Measurements from ENCODE around the gene UGT8. TPM values are rescaled to one million over a fixed set of nuclear protein-coding genes. Genes with fewer than 3 reads are reported as not detected.

The UGT8 gene
- total RNA-seq, 1 experiment from 2014 or later = 23.1 TPM

DNA sequence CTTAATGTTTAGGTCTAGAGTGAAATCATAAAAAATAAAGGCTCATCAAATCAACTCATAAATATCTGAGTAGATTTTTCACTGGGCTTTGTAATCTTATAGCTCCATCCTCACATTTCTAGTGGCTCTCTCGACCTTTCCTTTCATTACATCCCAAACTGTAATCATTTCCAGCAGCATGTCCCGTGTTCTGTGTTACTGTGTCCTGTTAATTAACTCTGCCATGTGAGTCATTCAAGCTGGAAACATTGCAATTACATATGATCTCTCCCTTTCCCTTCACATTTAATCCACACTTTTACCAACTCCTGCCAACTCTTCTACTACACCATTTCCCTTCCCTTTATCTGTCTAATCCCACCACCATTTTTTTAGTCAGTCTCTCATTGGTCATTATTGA lies 75.5 kb downstream of the UGT8 start:
- Mint-ChIP-seq H3K27ac (ENCODE audit: unreplicated experiment) (no peak overlapping the region), H3K4me1 (ENCODE audit: low read depth, unreplicated experiment) (peaks cover 10% of the 10 kb centered on the region), H3K36me3 (ENCODE audit: insufficient read depth, unreplicated experiment) (no peaks in the 10 kb centered on the region), H3K4me3 (ENCODE audit: low read depth, unreplicated experiment) (no peak overlapping the region), H3K27me3 (ENCODE audit: unreplicated experiment) (no peaks in the 10 kb centered on the region), H3K9me3 (ENCODE audit: low read depth, unreplicated experiment) (no peaks in the 10 kb centered on the region)
- no TSS peak for BruUV-seq (replicated peaks)
- TF ChIP-seq, protein P1, sequence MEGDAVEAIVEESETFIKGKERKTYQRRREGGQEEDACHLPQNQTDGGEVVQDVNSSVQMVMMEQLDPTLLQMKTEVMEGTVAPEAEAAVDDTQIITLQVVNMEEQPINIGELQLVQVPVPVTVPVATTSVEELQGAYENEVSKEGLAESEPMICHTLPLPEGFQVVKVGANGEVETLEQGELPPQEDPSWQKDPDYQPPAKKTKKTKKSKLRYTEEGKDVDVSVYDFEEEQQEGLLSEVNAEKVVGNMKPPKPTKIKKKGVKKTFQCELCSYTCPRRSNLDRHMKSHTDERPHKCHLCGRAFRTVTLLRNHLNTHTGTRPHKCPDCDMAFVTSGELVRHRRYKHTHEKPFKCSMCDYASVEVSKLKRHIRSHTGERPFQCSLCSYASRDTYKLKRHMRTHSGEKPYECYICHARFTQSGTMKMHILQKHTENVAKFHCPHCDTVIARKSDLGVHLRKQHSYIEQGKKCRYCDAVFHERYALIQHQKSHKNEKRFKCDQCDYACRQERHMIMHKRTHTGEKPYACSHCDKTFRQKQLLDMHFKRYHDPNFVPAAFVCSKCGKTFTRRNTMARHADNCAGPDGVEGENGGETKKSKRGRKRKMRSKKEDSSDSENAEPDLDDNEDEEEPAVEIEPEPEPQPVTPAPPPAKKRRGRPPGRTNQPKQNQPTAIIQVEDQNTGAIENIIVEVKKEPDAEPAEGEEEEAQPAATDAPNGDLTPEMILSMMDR (IDR thresholded peaks at IDR 0.05; ENCODE audit: unreplicated experiment) = no peak
- intact Hi-C loops (cut with micrococcal nuclease; ENCODE audit: unreplicated experiment) = no loop called here
- CTCF ChIA-PET = no interaction called here
- no peak for DNase-seq

DNA sequence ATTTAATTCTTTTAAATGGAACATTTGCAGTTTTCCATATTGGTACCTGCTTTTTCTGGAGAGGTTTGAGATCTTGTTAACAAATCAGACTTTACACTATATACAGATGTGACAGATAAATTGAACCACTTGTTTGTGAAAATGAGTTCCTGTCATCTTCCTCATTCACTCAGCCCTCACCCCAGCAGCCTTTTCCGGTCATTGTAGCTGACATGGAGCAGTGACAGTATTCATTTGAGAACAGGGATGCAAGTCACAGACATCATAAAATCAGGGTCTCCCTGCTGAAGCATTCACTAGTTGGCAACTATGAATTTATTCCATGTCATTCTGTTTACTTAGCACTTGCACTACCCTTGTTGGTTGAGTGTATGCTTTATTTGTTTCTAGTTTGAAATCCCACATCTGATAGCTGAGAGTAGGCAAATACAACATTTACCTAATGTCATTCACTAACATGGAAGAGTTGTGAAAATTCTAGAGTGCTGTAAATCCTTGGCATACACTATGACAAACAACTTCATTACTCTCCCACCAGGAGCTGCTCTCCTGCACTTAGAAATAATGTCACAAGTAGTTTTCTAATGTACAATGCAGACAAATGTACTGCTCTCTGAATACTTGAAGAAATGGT lies 78.9 kb downstream of the UGT8 start:
- DNase-seq = no peak
- Mint-ChIP-seq H3K9me3 (ENCODE audit: low read depth, unreplicated experiment) (no peaks in the 10 kb centered on the region), H3K27me3 (ENCODE audit: unreplicated experiment) (no peaks in the 10 kb centered on the region), H3K4me3 (ENCODE audit: low read depth, unreplicated experiment) (no peak overlapping the region), H3K36me3 (ENCODE audit: insufficient read depth, unreplicated experiment) (no peaks in the 10 kb centered on the region), H3K4me1 (ENCODE audit: low read depth, unreplicated experiment) (peaks cover 10% of the 10 kb centered on the region), H3K27ac (ENCODE audit: unreplicated experiment) (no peak overlapping the region)
- TF ChIP-seq, protein P1 (IDR thresholded peaks at IDR 0.05; ENCODE audit: unreplicated experiment) = no peak
- intact Hi-C loops (cut with micrococcal nuclease; ENCODE audit: unreplicated experiment) = no loop called here
- CTCF ChIA-PET = interaction anchor here (0.5 kb wide), 1 partner anchor 300 kb away, joined by 3 read pairs; no protein-coding TSS in a partner anchor
- TSS peak; percentile 21 for BruUV-seq (replicated peaks)

DNA sequence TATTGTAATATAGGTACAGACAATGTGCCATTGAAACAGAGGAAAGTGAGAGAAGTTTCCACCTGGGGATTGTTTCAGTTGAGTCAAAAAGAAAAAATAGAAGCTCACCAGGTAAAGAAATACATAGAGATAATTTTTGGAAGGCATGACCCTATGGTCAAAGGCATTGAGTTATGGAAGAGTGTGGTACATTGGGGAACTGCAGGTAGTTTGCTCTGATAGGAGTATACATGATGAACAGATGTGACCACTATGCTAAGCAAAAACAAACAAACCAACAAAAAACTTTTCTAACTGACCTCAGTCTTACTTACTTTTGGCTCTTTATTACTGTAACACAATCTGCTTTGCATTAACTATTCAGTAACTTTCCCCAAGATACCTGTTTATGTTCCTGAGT lies 85.9 kb downstream of the UGT8 start:
- Mint-ChIP-seq H3K27ac (ENCODE audit: unreplicated experiment) (no peak overlapping the region), H3K9me3 (ENCODE audit: low read depth, unreplicated experiment) (no peaks in the 10 kb centered on the region), H3K4me1 (ENCODE audit: low read depth, unreplicated experiment) (no peaks in the 10 kb centered on the region), H3K36me3 (ENCODE audit: insufficient read depth, unreplicated experiment) (no peaks in the 10 kb centered on the region), H3K4me3 (ENCODE audit: low read depth, unreplicated experiment) (no peak overlapping the region), H3K27me3 (ENCODE audit: unreplicated experiment) (no peaks in the 10 kb centered on the region)
- TF ChIP-seq, protein P1 (IDR thresholded peaks at IDR 0.05; ENCODE audit: unreplicated experiment) = no peak
- no TSS peak for BruUV-seq (replicated peaks)
- CTCF ChIA-PET = no interaction called here
- intact Hi-C loops (cut with micrococcal nuclease; ENCODE audit: unreplicated experiment) = no loop called here
- DNase-seq = no peak

DNA sequence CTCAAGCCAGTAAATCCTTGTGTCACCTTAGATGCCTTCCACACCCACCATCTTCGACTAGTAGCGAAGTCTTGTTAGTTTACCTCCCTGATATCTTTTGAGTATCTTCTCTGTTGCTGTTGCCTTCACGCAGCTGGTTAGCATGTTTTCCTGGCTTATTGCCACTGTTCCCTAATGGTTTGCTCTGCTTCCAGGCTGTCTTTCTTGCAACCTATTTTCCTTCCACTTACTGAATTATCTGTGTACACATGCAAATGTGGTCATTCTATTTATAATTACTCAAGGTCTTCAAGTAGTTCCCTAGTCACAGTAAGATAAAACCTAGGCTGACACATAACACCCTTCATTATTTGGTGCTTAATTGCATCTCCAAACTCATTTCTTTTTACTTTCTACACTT lies 89.5 kb downstream of the UGT8 start:
- Mint-ChIP-seq H3K9me3 (ENCODE audit: low read depth, unreplicated experiment) (no peaks in the 10 kb centered on the region), H3K36me3 (ENCODE audit: insufficient read depth, unreplicated experiment) (no peaks in the 10 kb centered on the region), H3K4me3 (ENCODE audit: low read depth, unreplicated experiment) (no peak overlapping the region), H3K27ac (ENCODE audit: unreplicated experiment) (no peak overlapping the region), H3K27me3 (ENCODE audit: unreplicated experiment) (no peaks in the 10 kb centered on the region), H3K4me1 (ENCODE audit: low read depth, unreplicated experiment) (no peaks in the 10 kb centered on the region)
- intact Hi-C loops (cut with micrococcal nuclease; ENCODE audit: unreplicated experiment) = no loop called here
- CTCF ChIA-PET = no interaction called here
- BruUV-seq (replicated peaks) = no TSS peak
- TF ChIP-seq, protein P1 (IDR thresholded peaks at IDR 0.05; ENCODE audit: unreplicated experiment) = no peak
- no peak for DNase-seq

All from Calu3 (cell line).